KMS-11 (cell line): ENCODE measurements around the gene VAV2.

Experiments
- H2AFZ ChIP-seq: fragments of 200-600 bp; sonication (generic); 2 replicates; pipeline ENCODE4 v1.6.1; 2016; ENCODE audit warnings: antibody characterized with exemption, mixed run types, low read depth
- H3K27ac ChIP-seq: fragments of 200-600 bp; sonication (generic); 2 replicates; pipeline ENCODE4 v1.6.1; 2016; ENCODE audit warnings: mild to moderate bottlenecking, mixed run types
- H3K27me3 ChIP-seq: fragments of 200-600 bp; sonication (generic); 2 replicates; pipeline ENCODE4 v1.6.1; 2017; ENCODE audit warnings: mild to moderate bottlenecking, low read depth, mixed run types, moderate library complexity; ENCODE audit not compliant: insufficient read depth
- H3K36me3 ChIP-seq: fragments of 200-600 bp; sonication (generic); 2 replicates; pipeline ENCODE4 v1.6.1; 2017; ENCODE audit warnings: mild to moderate bottlenecking, mixed run types; ENCODE audit not compliant: insufficient read depth
- H3K4me1 ChIP-seq: fragments of 200-600 bp; sonication (generic); 2 replicates; pipeline ENCODE4 v1.6.1; 2016; ENCODE audit warnings: mild to moderate bottlenecking, low read depth, mixed run types; ENCODE audit not compliant: poor library complexity, severe bottlenecking
- H3K4me2 ChIP-seq: fragments of 200-600 bp; sonication (generic); 2 replicates; pipeline ENCODE4 v1.7.0; 2016; ENCODE audit warnings: mild to moderate bottlenecking, mixed run types
- H3K4me3 ChIP-seq: fragments of 200-600 bp; sonication (generic); IDR thresholded peaks from 2 replicates; pipeline ENCODE4 v1.6.1; 2017; ENCODE audit warnings: low read depth, low read length, mixed read lengths; ENCODE audit not compliant: insufficient read depth
- H3K79me2 ChIP-seq: fragments of 200-600 bp; sonication (generic); 2 replicates; pipeline ENCODE4 v1.6.1; 2016; ENCODE audit warnings: low read depth, mixed run types; ENCODE audit not compliant: insufficient read depth
- H3K9ac ChIP-seq: fragments of 200-600 bp; sonication (generic); 2 replicates; pipeline ENCODE4 v1.6.1; 2016; ENCODE audit warnings: mild to moderate bottlenecking, mixed run types
- H4K20me1 ChIP-seq: fragments of 200-600 bp; sonication (generic); 2 replicates; pipeline ENCODE4 v1.6.1; 2016; ENCODE audit warnings: mild to moderate bottlenecking, mixed run types; ENCODE audit not compliant: insufficient read depth
- TF ChIP-seq, protein P1 (sequence below): fragments of 200-600 bp; sonication (generic); conservative IDR thresholded peaks from 2 replicates; pipeline ENCODE4 v1.6.1; 2017; ENCODE audit warnings: low read depth, mild to moderate bottlenecking, antibody characterized with exemption, low read length, moderate library complexity, mixed read lengths

The VAV2 gene

DNA sequence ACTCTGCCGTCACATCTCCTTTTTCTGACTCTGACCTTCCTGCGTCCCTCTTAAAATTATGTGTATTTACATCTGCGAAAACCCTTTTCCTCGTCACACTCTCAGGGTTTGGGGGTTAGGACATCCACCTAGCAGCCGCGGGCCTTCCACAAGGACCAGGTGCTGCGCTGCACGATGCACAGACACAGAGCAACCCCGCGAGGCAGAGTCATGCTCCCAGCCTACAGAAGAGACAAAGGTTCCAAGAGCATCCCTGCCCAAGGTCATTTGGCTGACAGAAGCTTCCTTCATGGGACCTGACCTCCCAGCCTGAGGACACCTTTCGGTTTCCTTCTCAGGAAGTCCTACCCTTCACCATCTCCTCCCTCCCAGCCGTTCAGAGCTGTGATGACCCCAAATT, 135.3 kb downstream of the VAV2 start:
- no peaks in the 10 kb centered on the region for H3K79me2 ChIP-seq
- no peak overlapping the region for H3K4me3 ChIP-seq
- H4K20me1 ChIP-seq: no peaks in the 10 kb centered on the region
- H3K4me2 ChIP-seq: no peak overlapping the region
- H3K27me3 ChIP-seq: no peaks in the 10 kb centered on the region
- no peak overlapping the region for H3K9ac ChIP-seq
- no peaks in the 10 kb centered on the region for H3K4me1 ChIP-seq
- no peak overlapping the region for H2AFZ ChIP-seq
- no peaks in the 10 kb centered on the region for H3K36me3 ChIP-seq
- no peak overlapping the region for H3K27ac ChIP-seq
- TF ChIP-seq, protein P1, sequence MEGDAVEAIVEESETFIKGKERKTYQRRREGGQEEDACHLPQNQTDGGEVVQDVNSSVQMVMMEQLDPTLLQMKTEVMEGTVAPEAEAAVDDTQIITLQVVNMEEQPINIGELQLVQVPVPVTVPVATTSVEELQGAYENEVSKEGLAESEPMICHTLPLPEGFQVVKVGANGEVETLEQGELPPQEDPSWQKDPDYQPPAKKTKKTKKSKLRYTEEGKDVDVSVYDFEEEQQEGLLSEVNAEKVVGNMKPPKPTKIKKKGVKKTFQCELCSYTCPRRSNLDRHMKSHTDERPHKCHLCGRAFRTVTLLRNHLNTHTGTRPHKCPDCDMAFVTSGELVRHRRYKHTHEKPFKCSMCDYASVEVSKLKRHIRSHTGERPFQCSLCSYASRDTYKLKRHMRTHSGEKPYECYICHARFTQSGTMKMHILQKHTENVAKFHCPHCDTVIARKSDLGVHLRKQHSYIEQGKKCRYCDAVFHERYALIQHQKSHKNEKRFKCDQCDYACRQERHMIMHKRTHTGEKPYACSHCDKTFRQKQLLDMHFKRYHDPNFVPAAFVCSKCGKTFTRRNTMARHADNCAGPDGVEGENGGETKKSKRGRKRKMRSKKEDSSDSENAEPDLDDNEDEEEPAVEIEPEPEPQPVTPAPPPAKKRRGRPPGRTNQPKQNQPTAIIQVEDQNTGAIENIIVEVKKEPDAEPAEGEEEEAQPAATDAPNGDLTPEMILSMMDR: no peak

DNA sequence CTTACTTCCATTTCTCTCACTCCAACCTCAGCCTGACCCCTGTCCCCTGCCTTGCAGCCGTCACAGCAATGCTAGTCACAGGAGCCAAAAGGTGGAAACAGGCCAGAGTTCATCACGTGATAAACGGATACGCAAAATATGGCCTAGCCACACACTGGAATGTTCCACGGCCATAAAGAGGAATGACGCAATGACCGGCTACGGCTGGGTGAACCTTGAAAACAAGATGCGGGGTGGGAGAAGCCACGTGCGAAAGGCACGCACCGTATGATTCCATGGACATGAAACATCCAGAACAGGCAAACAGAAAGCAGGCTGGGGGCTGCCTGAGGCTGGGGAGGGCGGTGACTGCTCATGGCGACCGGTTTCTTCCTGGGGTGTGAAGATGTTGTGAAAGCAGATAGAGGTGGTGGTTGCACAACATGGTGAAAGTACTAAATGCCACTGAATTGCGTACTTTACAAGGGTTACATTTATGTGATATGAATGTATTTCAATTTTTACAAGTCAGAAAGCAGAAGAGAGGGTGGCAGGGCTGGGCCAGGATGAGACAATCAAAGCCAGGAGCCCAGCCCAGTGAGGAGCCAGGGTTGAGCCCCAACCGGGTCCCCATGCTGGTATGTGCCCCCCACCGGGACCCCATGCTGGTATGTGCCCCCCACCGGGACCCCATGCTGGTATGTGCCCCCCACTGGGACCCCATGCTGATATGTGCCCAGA, 136.2 kb downstream of the VAV2 start:
- Histone ChIP-seq H3K9ac (no peak overlapping the region), H3K27me3 (no peaks in the 10 kb centered on the region), H3K36me3 (no peaks in the 10 kb centered on the region), H3K79me2 (no peaks in the 10 kb centered on the region), H4K20me1 (no peaks in the 10 kb centered on the region), H3K4me2 (no peak overlapping the region), H2AFZ (no peak overlapping the region), H3K27ac (no peak overlapping the region), H3K4me1 (no peaks in the 10 kb centered on the region), H3K4me3 (no peak overlapping the region)
- TF ChIP-seq, protein P1: no peak

DNA sequence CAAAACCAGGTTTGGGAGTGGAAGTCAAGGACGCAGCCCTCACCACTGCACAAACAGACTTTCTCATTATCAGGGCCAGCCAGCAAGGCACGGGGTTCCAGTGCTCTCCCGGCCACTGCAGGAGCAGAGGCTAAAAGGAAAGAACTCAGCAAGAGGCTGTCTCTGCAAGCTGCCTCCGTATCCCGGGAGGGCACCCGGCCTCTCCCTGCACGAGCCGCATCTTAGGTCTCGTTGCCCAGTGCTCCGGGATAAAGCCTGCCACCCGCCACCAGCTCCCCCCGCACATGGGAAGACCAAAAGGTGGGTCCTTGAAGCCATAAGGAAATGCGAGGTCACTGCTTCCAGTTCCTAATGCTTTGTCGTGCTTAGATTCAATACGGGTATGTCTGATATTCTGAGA, 136.8 kb downstream of the VAV2 start:
- Histone ChIP-seq H4K20me1 (no peaks in the 10 kb centered on the region), H3K4me3 (no peak overlapping the region), H3K4me1 (no peaks in the 10 kb centered on the region), H2AFZ (no peak overlapping the region), H3K27me3 (no peaks in the 10 kb centered on the region), H3K4me2 (no peak overlapping the region), H3K36me3 (no peaks in the 10 kb centered on the region), H3K79me2 (no peaks in the 10 kb centered on the region), H3K9ac (no peak overlapping the region), H3K27ac (no peak overlapping the region)
- TF ChIP-seq, protein P1: no peak

GRCh38 chr9:133854765-133855164, 137.4 kb downstream of the VAV2 start:
- H3K27ac ChIP-seq: no peak overlapping the region
- no peaks in the 10 kb centered on the region for H4K20me1 ChIP-seq
- H3K4me3 ChIP-seq: no peak overlapping the region
- TF ChIP-seq, protein P1: no peak
- H3K9ac ChIP-seq: no peak overlapping the region
- no peaks in the 10 kb centered on the region for H3K4me1 ChIP-seq
- H3K27me3 ChIP-seq: no peaks in the 10 kb centered on the region
- H3K79me2 ChIP-seq: no peaks in the 10 kb centered on the region
- H2AFZ ChIP-seq: no peak overlapping the region
- H3K36me3 ChIP-seq: no peaks in the 10 kb centered on the region
- H3K4me2 ChIP-seq: no peak overlapping the region
